HepG2 (cell line): ENCODE results near the gene ABHD1. TPM values are rescaled to one million over a fixed set of nuclear protein-coding genes. Genes with fewer than 3 reads are reported as not detected.

Experiments
- ATAC-seq: fragments of 200-7000 bp; cut with Tn5 transposase; 3 replicates; pipeline ENCODE4 v1.9.1; 2020; ENCODE audit warnings: mild to moderate bottlenecking, moderate library complexity
- BruUV-seq: library from RNA; stranded (reverse); fragments of 400-500 nt; replicated peaks from 2 replicates; lab custom pipeline; 2021; lab: Mats Ljungman, UMichigan
- CTCF ChIA-PET: fragments of 300-600 bp; formaldehyde crosslinking; extraction: SDS; loops from one replicate; lab custom pipeline; 2021; ENCODE audit warnings: low total read pairs, inconsistent platforms, low intra/inter-chr PET ratio; lab: Yijun Ruan, JAX
- POLR2A ChIA-PET: fragments of 350-600 bp; sonication (Branson Sonifier 250); formaldehyde crosslinking; loops from one replicate; lab custom pipeline; 2020; ENCODE audit warnings: antibody characterized with exemption, inconsistent platforms; lab: Yijun Ruan, JAX
- DNase-seq: peaks from one replicate; pipeline ENCODE4 v3.0.0-alpha.2; 2015; ENCODE audit warnings: low spot score
- FAIRE-seq: peaks from 3 replicates; lab custom pipeline; 2011; peaks lifted over from hg19 to GRCh38; lab: Jason Lieb, UNC
- H2AFZ ChIP-seq: one replicate; pipeline ENCODE4 v1.6.1; 2011; ENCODE audit warnings: low read length, inconsistent platforms
- H3K27ac ChIP-seq: fragments of 300-600 bp; 3 replicates; pipeline ENCODE4 v1.8.0; 2011; ENCODE audit warnings: mixed run types, mild to moderate bottlenecking, mixed read lengths, low read length, inconsistent platforms; ENCODE audit not compliant: insufficient read depth; ENCODE audit errors: extremely low read length
- H3K27me3 ChIP-seq, 2 experiments: fragments of 200-600 bp in 1 of 2; 2 replicates in 1 of 2; 3 replicates in 1 of 2; pipeline versions ENCODE4 v1.6.0 to v1.8.0; 2011; ENCODE audit warnings: low read length in 2 of 2, mild to moderate bottlenecking in 2 of 2, moderate library complexity in 2 of 2, inconsistent platforms in 1 of 2; ENCODE audit not compliant: insufficient read depth in 2 of 2, control insufficient read depth in 1 of 2
- H3K36me3 ChIP-seq, 2 experiments: fragments of 200-600 bp in 1 of 2; replicated peaks in 1 of 2; 2 replicates in 1 of 2; 3 replicates in 1 of 2; pipeline versions ENCODE4 v1.5.1 to v1.8.0; 2011; ENCODE audit warnings: low read length in 2 of 2, inconsistent platforms in 1 of 2; ENCODE audit not compliant: insufficient read depth in 2 of 2, control insufficient read depth in 1 of 2
- H3K4me1 ChIP-seq: 2 replicates; pipeline ENCODE4 v1.5.1; 2012; ENCODE audit warnings: low read length, inconsistent platforms; ENCODE audit not compliant: insufficient read depth
- H3K4me2 ChIP-seq: 2 replicates; pipeline ENCODE4 v1.6.0; 2011; ENCODE audit warnings: low read depth, low read length, inconsistent platforms
- H3K4me3 ChIP-seq, 3 experiments: fragments of 200-600 bp in 1 of 3; sonication (generic), shearing (Covaris generic) in 1 of 3; replicated peaks in 1 of 3; 2 replicates each; pipeline ENCODE4 v1.5.1; 2011 to 2016; ENCODE audit warnings: low read length in 3 of 3, inconsistent platforms in 2 of 3, low read depth in 2 of 3, mild to moderate bottlenecking in 2 of 3, control low read depth in 1 of 3, mixed read lengths in 1 of 3; ENCODE audit not compliant: insufficient read depth in 1 of 3
- H3K79me2 ChIP-seq: one replicate; pipeline ENCODE4 v1.6.1; 2011; ENCODE audit warnings: low read length, inconsistent platforms; ENCODE audit not compliant: insufficient read depth
- H3K9ac ChIP-seq: 2 replicates; pipeline ENCODE4 v1.6.0; 2011; ENCODE audit warnings: mild to moderate bottlenecking, low read depth, low read length, inconsistent platforms; ENCODE audit not compliant: insufficient read depth
- H3K9me3 ChIP-seq: 2 replicates; pipeline ENCODE4 v1.5.1; 2012; ENCODE audit warnings: mild to moderate bottlenecking, low read length
- H4K20me1 ChIP-seq: 2 replicates; pipeline ENCODE4 v1.6.0; 2011; ENCODE audit warnings: inconsistent platforms, mild to moderate bottlenecking, low read length, moderate library complexity; ENCODE audit not compliant: insufficient read depth
- BRD4 ChIP-seq: sonication (generic); formaldehyde crosslinking; IDR thresholded peaks from 2 replicates; pipeline ENCODE4 v1.4.0; 2020; ENCODE audit warnings: missing genetic modification reagents
- FOXC1 ChIP-seq: sonication (generic); formaldehyde crosslinking; IDR thresholded peaks from 2 replicates; pipeline ENCODE4 v1.8.0; 2022; ENCODE audit warnings: mild to moderate bottlenecking, missing genetic modification reagents, borderline replicate concordance
- KLF13 ChIP-seq: sonication (generic); formaldehyde crosslinking; IDR thresholded peaks from 2 replicates; pipeline ENCODE4 v1.4.0; 2020; ENCODE audit warnings: mild to moderate bottlenecking, missing genetic modification reagents
- LCORL ChIP-seq, 2 experiments: fragments of 450-650 bp in 1 of 2; sonication (generic) in 1 of 2; formaldehyde crosslinking in 1 of 2; IDR thresholded peaks; 2 replicates each; pipeline versions ENCODE4 v1.5.0 to v1.6.1; 2017 to 2020; ENCODE audit warnings: antibody characterized with exemption in 1 of 2, missing genetic modification reagents in 1 of 2
- MIER3 ChIP-seq: IDR thresholded peaks from 2 replicates; pipeline ENCODE4 v1.6.1; 2016; ENCODE audit warnings: missing compliant biosample characterization, borderline replicate concordance
- SMAD1 ChIP-seq: sonication (generic); formaldehyde crosslinking; IDR thresholded peaks from 2 replicates; pipeline ENCODE4 v1.4.0; 2020; ENCODE audit warnings: missing genetic modification reagents, low read depth, mild to moderate bottlenecking, borderline replicate concordance
- ZBTB39 ChIP-seq: sonication (generic); formaldehyde crosslinking; IDR thresholded peaks from 2 replicates; pipeline ENCODE4 v1.5.0; 2020; ENCODE audit warnings: missing genetic modification reagents
- ZNF512 ChIP-seq: sonication (generic); formaldehyde crosslinking; IDR thresholded peaks from 2 replicates; pipeline ENCODE4 v1.4.0; 2020; ENCODE audit warnings: mild to moderate bottlenecking, missing genetic modification reagents
- ZNF567 ChIP-seq: sonication (generic); formaldehyde crosslinking; IDR thresholded peaks from 2 replicates; pipeline ENCODE4 v1.8.1; 2023; ENCODE audit warnings: mild to moderate bottlenecking, missing genetic modification reagents, borderline replicate concordance
- ZNF776 ChIP-seq: sonication (generic); formaldehyde crosslinking; IDR thresholded peaks from 2 replicates; pipeline ENCODE4 v1.4.0; 2020; ENCODE audit warnings: mild to moderate bottlenecking, missing genetic modification reagents
- WGBS: methylation state at CpG from one replicate; pipeline ENCODE4 v1.1.6; 2017; ENCODE audit warnings: low lambda C conversion rate; 5-methylcytosine and 5-hydroxymethylcytosine counted together
- in situ Hi-C: cut with HindIII; loops from 2 replicates; pipeline ENCODE4 v1.10.0; 2017; ENCODE audit warnings: low pct_unique_long_range_greater_than_20kb; ENCODE audit not compliant: extremely low pct_ligation_motif_present
- intact Hi-C: fragments of 100-400 bp; cut with micrococcal nuclease; formaldehyde crosslinking; loops from one replicate; pipeline ENCODE4 v1.10.0; 2022; ENCODE audit not compliant: unreplicated experiment
- polyA plus RNA-seq, 8 experiments: library from polyadenylated mRNA; depleted of rRNA in 3 of 8; stranded (reverse) in 7 of 8; unstranded in 1 of 8; fragments of >200 nt; fragmentation: Illumina TruSeq in 4 of 8; extraction: Trizol in 4 of 8; gene quantifications; 2 replicates each; pipeline versions ENCODE4 v1.2.1 to v1.2.3, GENCODE V29; 2011 to 2016; ENCODE audit warnings: low read depth in 4 of 8, missing spikeins in 1 of 8, mixed read lengths in 1 of 8; ENCODE audit not compliant: insufficient read depth in 1 of 8
- total RNA-seq, 5 experiments: library from RNA; depleted of rRNA; stranded (reverse); fragments of >200 nt; fragmentation: Illumina TruSeq; extraction: Trizol; gene quantifications; 2 replicates each; pipeline ENCODE4 v1.2.3, GENCODE V29; 2016; ENCODE audit warnings: low read depth in 1 of 5

Gene ABHD1
- total and polyA plus RNA-seq, 2 of the 13 experiments (the other 11 are each of a cell fraction or from before 2014, with no cell fraction given), result 0.04 to 0.81 TPM

- peak overlapping the region; percentile 32 for H3K27ac ChIP-seq
- peak overlapping the region in 1 of 3 experiments; percentile 65; a peak in 2 of 6 replicates for H3K4me3 ChIP-seq
- in situ Hi-C loops (no loop called here), intact Hi-C loops (loop anchor here (10.0 kb wide), 1 partner anchor 45 kb away; the partner anchor contains the start of gene TMEM214)
- ATAC-seq (no peak), FAIRE-seq (no peak), DNase-seq (no peak)
- no peak overlapping the region for H2AFZ ChIP-seq
- H3K27me3 ChIP-seq, result peaks cover 0 to 2% of the 10 kb centered on the region in 2 experiments; a peak in 1 of 5 replicates
- H3K36me3 ChIP-seq, result no peaks in the 10 kb centered on the region
- CTCF ChIA-PET, result no interaction called here
- H3K9me3 ChIP-seq, result no peaks in the 10 kb centered on the region
- H3K79me2 ChIP-seq, result no peaks in the 10 kb centered on the region
- 38% methylated on average over 7 of the region's 7 CpGs for WGBS
- no TSS peak for BruUV-seq
- POLR2A ChIA-PET, result interaction anchor here (4.8 to 9.2 kb wide), 4 partner anchors 8 to 28 kb away, joined by 28 to 106 read pairs (median 60); partner anchors contain the start of genes AGBL5 and OST4
- H3K9ac ChIP-seq, result peak overlapping the region; percentile 52; the same call in 1 of the 2 replicates
- H3K4me1 ChIP-seq, result peaks cover 85% of the 10 kb centered on the region
- H4K20me1 ChIP-seq, result no peaks in the 10 kb centered on the region
- peak overlapping the region; percentile 72 for H3K4me2 ChIP-seq
- TF ChIP-seq SMAD1 (CRISPR knock-in tag) (no peak), LCORL (IDR thresholded peaks at IDR 0.05) (no peak), LCORL (CRISPR knock-in tag; IDR thresholded peaks at IDR 0.05) (0 out of 2 replicates have a peak, but pooled peaks have one; percentile 25), BRD4 (CRISPR knock-in tag) (no peak), MIER3 (no peak), ZNF567 (CRISPR knock-in tag) (0 out of 2 replicates have a peak, but pooled peaks have one; percentile 27), ZBTB39 (CRISPR knock-in tag) (0 out of 2 replicates have a peak, but pooled peaks have one; percentile 15), KLF13 (CRISPR knock-in tag) (no peak), ZNF776 (CRISPR knock-in tag) (no peak), ZNF512 (no peak), FOXC1 (CRISPR knock-in tag) (peak; percentile 50; the same call in 1 of the 2 replicates)
These were observed 43.5 kb upstream of the ABHD1 start for GRCh38 chr2:27080140-27080469.
